Smooth muscle cell (in vitro differentiated cells): ENCODE results near the gene RADX. TPM values are rescaled to one million over a fixed set of nuclear protein-coding genes. Genes with fewer than 3 reads are reported as not detected.
A peak's percentile ranks its signal among the peaks of the same experiment; 100 is the strongest.

ENCODE experiments used
- DNase-seq: peaks from one replicate; lab custom pipeline; 2025; ENCODE audit not compliant: unreplicated experiment; lab: John Stamatoyannopoulos, UW
- H2AFZ ChIP-seq: fragments of 200-600 bp; sonication (generic); 2 replicates; pipeline ENCODE4 v1.6.0; 2016; ENCODE audit warnings: antibody characterized with exemption, low read depth, mild to moderate bottlenecking
- H3F3A ChIP-seq: fragments of 200-600 bp; sonication (generic); 2 replicates; pipeline ENCODE4 v1.6.0; 2017; ENCODE audit warnings: antibody characterized with exemption, low read depth
- H3K27ac ChIP-seq: fragments of 200-600 bp; sonication (generic); 2 replicates; pipeline ENCODE4 v1.5.1; 2016; ENCODE audit warnings: low read depth, mild to moderate bottlenecking
- H3K27me3 ChIP-seq: fragments of 200-600 bp; sonication (generic); 2 replicates; pipeline ENCODE4 v1.6.1; 2016; ENCODE audit warnings: low read depth, mild to moderate bottlenecking
- H3K36me3 ChIP-seq: fragments of 200-600 bp; sonication (generic); 2 replicates; pipeline ENCODE4 v1.5.1; 2016; ENCODE audit warnings: low read depth
- H3K4me1 ChIP-seq: fragments of 200-600 bp; sonication (generic); 2 replicates; pipeline ENCODE4 v1.5.1; 2016; ENCODE audit warnings: low read depth
- H3K4me2 ChIP-seq: fragments of 200-600 bp; sonication (generic); 2 replicates; pipeline ENCODE4 v1.6.0; 2016; ENCODE audit warnings: mild to moderate bottlenecking
- H3K4me3 ChIP-seq: fragments of 200-600 bp; sonication (generic); 2 replicates; pipeline ENCODE4 v1.5.1; 2016; ENCODE audit warnings: mild to moderate bottlenecking
- H3K79me2 ChIP-seq: fragments of 200-600 bp; sonication (generic); 2 replicates; pipeline ENCODE4 v1.6.0; 2016; ENCODE audit warnings: low read depth, mild to moderate bottlenecking
- H3K9ac ChIP-seq: fragments of 200-600 bp; sonication (generic); 2 replicates; pipeline ENCODE4 v1.6.0; 2016; ENCODE audit warnings: low read depth
- H3K9me3 ChIP-seq: fragments of 200-600 bp; sonication (generic); replicated peaks from 2 replicates; pipeline ENCODE4 v1.5.1; 2016; ENCODE audit warnings: low read depth
- H4K20me1 ChIP-seq: fragments of 200-600 bp; sonication (generic); 2 replicates; pipeline ENCODE4 v1.6.0; 2016; ENCODE audit warnings: low read depth
- WGBS: methylation state at CpG from one replicate; pipeline ENCODE4 v1.1.7; 2016; ENCODE audit warnings: low lambda C conversion rate; 5-methylcytosine and 5-hydroxymethylcytosine counted together
- polyA plus RNA-seq: library from polyadenylated mRNA; unstranded; fragments of >200 nt; fragmentation: Nextera tagmentation; extraction: Ambion mirVana; gene quantifications from 2 replicates; pipeline ENCODE4 v1.2.1, GENCODE V29; 2016
- total RNA-seq: library from RNA; depleted of rRNA; stranded (reverse); fragments of >200 nt; gene quantifications from 2 replicates; pipeline ENCODE4 v1.2.3, GENCODE V29; 2014
- TF ChIP-seq, protein P1 (sequence below): fragments of 200-600 bp; sonication (generic); IDR thresholded peaks from 2 replicates; pipeline ENCODE4 v1.5.1; 2017; ENCODE audit warnings: borderline replicate concordance, mild to moderate bottlenecking, antibody characterized with exemption; ENCODE audit not compliant: insufficient read depth, poor library complexity, severe bottlenecking

The RADX gene
- total and polyA plus RNA-seq, 2 experiments from 2014 or later: 1.3 to 7.2 TPM

DNA sequence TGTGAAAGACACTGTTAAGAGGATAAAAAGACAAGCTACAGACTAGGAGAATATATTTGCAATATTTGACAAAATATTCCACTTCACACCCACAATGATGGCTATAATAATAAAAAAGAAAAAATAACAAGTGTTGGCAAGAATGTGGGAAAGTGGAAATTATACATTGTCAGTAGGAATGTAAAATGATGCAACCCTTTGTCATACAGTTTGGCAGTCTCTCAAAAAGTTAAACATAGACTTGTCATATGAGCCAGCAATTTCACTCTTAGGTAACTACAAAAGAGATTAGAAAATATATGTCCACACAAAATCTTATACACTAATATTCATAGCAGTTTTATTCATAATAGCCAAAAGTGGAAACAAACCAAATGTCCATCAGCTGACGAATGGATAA, 5.2 kb upstream of the RADX start:
- no peak overlapping the region for H3K9ac ChIP-seq
- H3K4me1 ChIP-seq: no peaks in the 10 kb centered on the region
- no peak overlapping the region for H3K4me3 ChIP-seq
- no peaks in the 10 kb centered on the region for H3F3A ChIP-seq
- WGBS: 53% methylated on average over 1 of the region's 1 CpG
- H3K27ac ChIP-seq: no peak overlapping the region
- DNase-seq: no peak
- no peaks in the 10 kb centered on the region for H3K27me3 ChIP-seq
- no peaks in the 10 kb centered on the region for H4K20me1 ChIP-seq
- no peaks in the 10 kb centered on the region for H3K36me3 ChIP-seq
- TF ChIP-seq, protein P1, sequence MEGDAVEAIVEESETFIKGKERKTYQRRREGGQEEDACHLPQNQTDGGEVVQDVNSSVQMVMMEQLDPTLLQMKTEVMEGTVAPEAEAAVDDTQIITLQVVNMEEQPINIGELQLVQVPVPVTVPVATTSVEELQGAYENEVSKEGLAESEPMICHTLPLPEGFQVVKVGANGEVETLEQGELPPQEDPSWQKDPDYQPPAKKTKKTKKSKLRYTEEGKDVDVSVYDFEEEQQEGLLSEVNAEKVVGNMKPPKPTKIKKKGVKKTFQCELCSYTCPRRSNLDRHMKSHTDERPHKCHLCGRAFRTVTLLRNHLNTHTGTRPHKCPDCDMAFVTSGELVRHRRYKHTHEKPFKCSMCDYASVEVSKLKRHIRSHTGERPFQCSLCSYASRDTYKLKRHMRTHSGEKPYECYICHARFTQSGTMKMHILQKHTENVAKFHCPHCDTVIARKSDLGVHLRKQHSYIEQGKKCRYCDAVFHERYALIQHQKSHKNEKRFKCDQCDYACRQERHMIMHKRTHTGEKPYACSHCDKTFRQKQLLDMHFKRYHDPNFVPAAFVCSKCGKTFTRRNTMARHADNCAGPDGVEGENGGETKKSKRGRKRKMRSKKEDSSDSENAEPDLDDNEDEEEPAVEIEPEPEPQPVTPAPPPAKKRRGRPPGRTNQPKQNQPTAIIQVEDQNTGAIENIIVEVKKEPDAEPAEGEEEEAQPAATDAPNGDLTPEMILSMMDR: no peak
- H3K9me3 ChIP-seq: no peaks in the 10 kb centered on the region
- no peak overlapping the region for H3K4me2 ChIP-seq
- no peak overlapping the region for H2AFZ ChIP-seq
- H3K79me2 ChIP-seq: no peaks in the 10 kb centered on the region

- no peak overlapping the region for H3K4me2 ChIP-seq
- H3K9ac ChIP-seq: no peak overlapping the region
- H4K20me1 ChIP-seq: no peaks in the 10 kb centered on the region
- no peaks in the 10 kb centered on the region for H3K4me1 ChIP-seq
- H3F3A ChIP-seq: no peaks in the 10 kb centered on the region
- 76% methylated on average over 6 of the region's 6 CpGs for WGBS
- no peak overlapping the region for H3K27ac ChIP-seq
- H3K36me3 ChIP-seq: no peaks in the 10 kb centered on the region
- H3K9me3 ChIP-seq: no peaks in the 10 kb centered on the region
- TF ChIP-seq, protein P1: no peak
- no peak overlapping the region for H3K4me3 ChIP-seq
- no peaks in the 10 kb centered on the region for H3K27me3 ChIP-seq
- no peaks in the 10 kb centered on the region for H3K79me2 ChIP-seq
- no peak overlapping the region for H2AFZ ChIP-seq
- no peak for DNase-seq
These were observed 3.8 kb upstream of the RADX start for GRCh38 chrX:106608016-106608415.

GRCh38 chrX:106611317-106611678, 480 bp upstream of the RADX start:
- 59% methylated on average over 1 of the region's 1 CpG for WGBS
- Histone ChIP-seq H3K4me2 (peak overlapping the region; percentile 84), H3K9me3 (no peaks in the 10 kb centered on the region), H3F3A (no peaks in the 10 kb centered on the region), H3K27me3 (peaks cover 4% of the 10 kb centered on the region), H3K9ac (no peak overlapping the region), H4K20me1 (no peaks in the 10 kb centered on the region), H3K36me3 (no peaks in the 10 kb centered on the region), H3K79me2 (no peaks in the 10 kb centered on the region), H3K27ac (no peak overlapping the region), H3K4me1 (no peaks in the 10 kb centered on the region), H2AFZ (peak overlapping the region; percentile 68), H3K4me3 (peak overlapping the region; percentile 58)
- DNase-seq: no peak
- TF ChIP-seq, protein P1: no peak

- WGBS: 39% methylated on average over 8 of the region's 8 CpGs
- Histone ChIP-seq H2AFZ (peak overlapping the region; percentile 81), H3K4me3 (peak overlapping the region; percentile 58), H3F3A (no peaks in the 10 kb centered on the region), H3K27me3 (peaks cover 4% of the 10 kb centered on the region), H3K9ac (peak overlapping the region; percentile 51), H3K9me3 (no peaks in the 10 kb centered on the region), H3K36me3 (no peaks in the 10 kb centered on the region), H3K27ac (no peak overlapping the region), H3K4me2 (peak overlapping the region; percentile 84), H3K79me2 (no peaks in the 10 kb centered on the region), H4K20me1 (no peaks in the 10 kb centered on the region), H3K4me1 (no peaks in the 10 kb centered on the region)
- no peak for DNase-seq
- TF ChIP-seq, protein P1: no peak
These were observed 600 bp downstream of the RADX start for GRCh38 chrX:106612393-106612763.
